Activated T-cell treated with anti-CD3 and anti-CD28 coated beads for 1 hour (primary cell): Measurements from ENCODE around the gene CX3CR1.

Experiments used
- DNase-seq: peaks from one replicate; pipeline ENCODE4 v3.0.0-alpha.2; 2020; ENCODE audit warnings: low read depth

Gene CX3CR1

GRCh38 chr3:39291903-39292329 lies 12.1 kb upstream of the CX3CR1 start:
- DNase-seq: peak; percentile 71

GRCh38 chr3:39290255-39290654 lies 10.4 kb upstream of the CX3CR1 start:
- no peak for DNase-seq

- no peak for DNase-seq
Observed at GRCh38 chr3:39289107-39289506, 9.3 kb upstream of the CX3CR1 start.

DNA sequence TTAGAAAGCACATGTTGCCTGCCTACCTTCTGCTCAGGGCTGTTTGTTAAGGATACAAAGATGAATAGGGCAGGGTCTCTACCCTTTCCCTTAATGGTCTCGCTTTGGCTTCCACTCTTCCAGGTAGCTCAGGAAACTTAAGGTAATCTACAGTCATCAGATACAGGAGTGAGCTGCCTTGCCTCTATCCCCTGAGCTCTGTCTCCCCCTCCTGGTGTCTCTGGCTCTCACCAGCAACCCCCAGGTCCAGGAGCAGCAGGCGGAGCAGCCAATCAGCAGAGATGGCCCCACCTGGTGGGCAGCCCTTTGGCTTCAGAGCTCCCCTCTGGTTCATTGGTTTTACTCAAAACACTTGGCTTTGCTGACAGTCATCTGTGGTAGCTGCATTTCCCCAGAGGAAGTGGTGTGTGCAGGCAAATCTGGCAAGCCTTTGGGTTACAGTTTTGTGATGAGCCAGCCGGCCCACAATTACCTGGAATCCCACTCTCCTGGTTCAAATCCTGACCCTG lies 8.5 kb upstream of the CX3CR1 start:
- peak; percentile 65 for DNase-seq

GRCh38 chr3:39287216-39288164 lies 7.7 kb upstream of the CX3CR1 start:
- DNase-seq: no peak

- no peak for DNase-seq
Observed at GRCh38 chr3:39286771-39287170, 6.9 kb upstream of the CX3CR1 start.

GRCh38 chr3:39285332-39285731 lies 5.5 kb upstream of the CX3CR1 start:
- no peak for DNase-seq

- no peak for DNase-seq
Observed at GRCh38 chr3:39284457-39284881, 4.6 kb upstream of the CX3CR1 start.

GRCh38 chr3:39282057-39282456 lies 2.2 kb upstream of the CX3CR1 start:
- no peak for DNase-seq

- no peak for DNase-seq
Observed at GRCh38 chr3:39281533-39281932, 1.7 kb upstream of the CX3CR1 start.

DNA sequence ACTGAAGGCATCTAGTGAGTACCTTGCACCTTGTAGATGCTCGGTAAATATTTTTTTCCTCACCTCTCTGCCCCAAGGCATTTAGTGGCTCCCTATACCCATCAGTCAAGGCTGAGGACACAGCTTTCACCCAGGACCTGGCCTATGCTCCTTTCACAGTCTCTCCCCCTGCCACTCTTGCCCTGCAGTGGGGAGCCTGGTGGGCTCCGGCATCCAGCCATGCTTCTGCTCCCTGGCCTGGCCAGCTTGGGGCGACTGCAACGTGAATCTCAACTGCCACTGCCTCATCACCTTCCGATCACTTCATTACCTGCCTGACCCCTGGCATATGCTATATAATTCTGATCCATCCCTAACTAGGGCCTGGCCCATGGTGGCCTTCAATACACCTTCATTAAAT lies 735 bp upstream of the CX3CR1 start:
- DNase-seq: no peak

DNA sequence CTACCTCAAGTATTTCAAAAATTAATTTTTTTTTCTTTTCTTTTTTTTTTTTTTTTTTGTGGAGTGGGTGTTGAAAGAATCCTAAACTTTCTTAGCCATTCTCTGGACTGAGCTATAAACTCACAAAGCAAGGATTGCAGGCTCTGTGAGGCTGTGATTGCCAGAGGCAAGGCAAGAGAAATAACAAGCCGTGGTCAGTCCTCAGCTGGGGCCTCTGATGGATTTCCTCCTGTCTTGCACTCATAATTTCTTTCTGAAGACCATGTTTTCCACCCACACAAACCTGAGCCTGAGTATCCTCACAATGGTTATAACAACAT lies 1.3 kb downstream of the CX3CR1 start:
- DNase-seq: no peak

DNA sequence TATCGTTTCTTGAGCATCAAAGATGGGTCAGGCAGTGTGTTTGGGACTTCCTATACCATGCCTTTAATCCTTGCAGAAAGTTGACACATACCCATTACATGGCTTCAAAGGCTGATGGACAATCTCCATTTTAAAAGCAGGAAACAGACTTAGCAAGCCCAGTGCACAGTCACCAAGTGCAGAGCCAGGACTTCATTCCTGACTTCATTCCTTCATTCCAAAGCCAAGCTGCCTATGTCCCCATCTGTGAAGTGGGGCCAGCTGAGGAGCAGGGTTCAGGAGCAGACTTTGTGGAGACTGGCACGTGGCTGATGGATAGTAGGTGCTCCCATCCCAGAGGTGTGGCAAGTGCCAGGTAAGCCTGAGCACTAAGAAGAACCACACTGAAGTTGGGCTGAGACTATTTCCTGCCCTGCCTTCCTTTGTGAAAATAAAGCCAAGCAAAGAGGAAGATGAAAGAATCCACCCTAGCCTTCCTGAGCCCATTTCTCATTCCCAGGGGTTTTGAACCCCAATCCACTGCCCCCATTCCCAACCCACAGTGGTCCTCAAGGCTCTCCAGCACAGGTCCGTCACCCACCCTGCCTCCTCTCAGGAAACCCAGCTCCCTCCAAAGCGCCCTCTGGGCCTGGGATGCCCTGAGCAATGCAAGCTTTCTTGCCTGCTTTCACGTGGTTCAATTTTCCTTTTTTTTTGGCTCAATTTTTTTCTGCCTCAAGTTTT lies 1.8 kb downstream of the CX3CR1 start:
- DNase-seq: no peak

- no peak for DNase-seq
Observed at GRCh38 chr3:39276746-39277145, 3.1 kb downstream of the CX3CR1 start.

DNA sequence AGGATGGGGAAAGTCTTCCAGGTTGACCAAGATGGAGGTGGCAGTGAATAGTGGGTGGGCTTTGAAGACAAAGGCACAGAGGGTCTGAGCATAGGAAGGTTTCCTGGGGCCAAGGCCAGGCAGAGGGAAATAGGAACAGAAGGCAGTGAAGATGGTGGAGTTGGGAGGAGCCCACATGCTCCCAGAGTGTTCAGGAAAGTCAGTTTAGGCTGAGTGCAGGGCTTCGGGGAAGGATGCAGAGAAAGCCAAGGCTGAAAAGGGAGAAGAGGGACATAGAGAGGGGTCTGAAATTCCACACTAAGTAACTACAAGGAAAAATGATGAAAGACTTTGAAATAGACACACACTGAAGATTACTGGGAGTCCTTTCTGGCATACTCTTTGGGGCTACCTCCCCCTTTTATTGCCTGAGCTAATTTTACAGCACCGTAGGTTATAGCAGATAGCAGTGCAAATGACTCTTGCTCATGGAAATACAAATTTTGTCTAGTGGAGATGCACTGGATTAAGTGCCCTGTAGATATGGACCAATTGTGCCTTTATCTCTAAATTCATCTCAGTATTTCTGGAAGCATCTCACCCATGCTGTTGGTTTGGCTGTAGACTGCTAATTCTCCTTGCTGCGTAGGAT lies 3.8 kb downstream of the CX3CR1 start:
- no peak for DNase-seq

- no peak for DNase-seq
Observed at GRCh38 chr3:39275052-39275451, 4.8 kb downstream of the CX3CR1 start.

DNA sequence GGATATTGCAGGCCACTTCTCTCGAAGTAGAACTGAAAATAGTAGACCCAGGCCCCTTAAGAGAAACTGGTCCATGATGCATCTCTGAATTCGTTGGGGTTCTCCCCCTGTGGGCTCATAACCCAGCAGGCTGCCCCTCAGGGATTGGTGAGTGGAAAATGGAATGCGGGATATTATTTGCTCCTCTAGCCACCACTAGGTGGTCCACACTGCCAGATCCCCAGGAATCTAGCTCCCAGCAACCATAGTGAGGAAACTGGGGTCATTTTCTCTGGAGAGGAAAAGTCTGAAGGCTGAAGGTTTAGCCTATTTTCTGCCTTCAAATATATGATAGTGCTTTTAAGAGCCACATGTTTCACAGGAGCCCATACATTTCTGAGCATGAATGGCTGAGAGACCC lies 6.7 kb downstream of the CX3CR1 start:
- no peak for DNase-seq

- no peak for DNase-seq
Observed at GRCh38 chr3:39272191-39272590, 7.6 kb downstream of the CX3CR1 start.

DNA sequence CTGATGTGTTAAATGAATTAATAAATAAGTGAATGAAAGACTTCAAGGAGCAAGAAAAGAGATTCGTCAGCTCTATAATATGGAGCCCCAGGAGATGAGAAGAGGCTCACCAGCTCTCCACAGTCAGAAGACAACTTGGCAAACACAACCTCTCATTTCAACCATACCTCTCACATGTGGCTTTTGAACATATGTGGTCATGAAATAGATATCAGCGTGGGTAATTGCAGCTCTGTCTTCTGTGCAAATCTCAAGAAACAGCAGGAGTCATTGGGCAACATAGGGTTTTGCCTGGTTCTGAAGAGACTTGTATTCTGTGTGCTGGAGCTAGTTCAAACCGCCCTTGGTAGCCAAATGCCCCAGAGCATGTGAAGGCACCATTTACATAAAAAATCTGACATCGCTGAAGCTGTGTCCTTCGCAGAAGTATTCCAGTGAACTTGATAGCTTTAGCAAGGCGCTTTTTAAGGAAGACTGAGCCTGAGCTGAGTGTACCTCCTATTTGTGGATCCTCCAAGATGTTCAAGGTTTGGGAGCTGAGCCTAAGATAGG lies 8.4 kb downstream of the CX3CR1 start:
- DNase-seq: no peak

- no peak for DNase-seq
Observed at GRCh38 chr3:39269528-39269927, 10.3 kb downstream of the CX3CR1 start.

DNA sequence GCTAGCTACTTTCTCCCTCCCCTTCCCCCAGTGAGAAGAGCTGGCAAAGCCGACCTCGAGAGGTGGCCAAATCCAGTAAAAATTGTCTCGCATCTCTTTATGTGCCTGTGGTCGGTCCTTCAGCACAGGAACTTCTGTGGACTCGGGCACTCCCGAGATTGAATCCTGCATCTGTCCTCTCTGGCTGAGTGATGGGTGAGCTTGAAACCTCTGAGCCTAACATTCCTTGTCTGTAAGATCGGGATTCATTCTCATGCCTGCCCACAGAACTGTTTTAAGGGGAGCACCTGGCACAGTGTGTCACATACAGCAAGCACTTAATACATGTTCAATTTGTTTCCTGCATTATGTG lies 11.3 kb downstream of the CX3CR1 start:
- DNase-seq: no peak
